DMS53 (cell line): Measurements from ENCODE around the gene PIAS4.

Source experiments
- DNase-seq: peaks from one replicate; lab custom pipeline; 2025; lab: John Stamatoyannopoulos, UW

The PIAS4 gene

GRCh38 chr19:4023600-4024398 is 16.3 kb downstream of the PIAS4 start:
- no peak for DNase-seq

- DNase-seq: no peak
These were observed 17.8 kb downstream of the PIAS4 start for GRCh38 chr19:4025317-4025716.

GRCh38 chr19:4027146-4027545 is 19.6 kb downstream of the PIAS4 start:
- no peak for DNase-seq

- no peak for DNase-seq
These were observed 21.1 kb downstream of the PIAS4 start for GRCh38 chr19:4028334-4029246.

- no peak for DNase-seq
These were observed 21.7 kb downstream of the PIAS4 start for GRCh38 chr19:4029247-4029614.

- DNase-seq: no peak
These were observed 23.0 kb downstream of the PIAS4 start for GRCh38 chr19:4030552-4030951.

- DNase-seq: no peak
These were observed 23.4 kb downstream of the PIAS4 start for GRCh38 chr19:4030981-4031380.

- no peak for DNase-seq
These were observed 23.9 kb downstream of the PIAS4 start for GRCh38 chr19:4031420-4031819.

GRCh38 chr19:4032436-4032835 is 24.9 kb downstream of the PIAS4 start:
- no peak for DNase-seq

- DNase-seq: no peak
These were observed 25.8 kb downstream of the PIAS4 start for GRCh38 chr19:4033028-4033956.

- no peak for DNase-seq
These were observed 26.8 kb downstream of the PIAS4 start for GRCh38 chr19:4034048-4035017.

GRCh38 chr19:4035018-4035566 is 27.6 kb downstream of the PIAS4 start:
- no peak for DNase-seq

- DNase-seq: no peak
These were observed 28.0 kb downstream of the PIAS4 start for GRCh38 chr19:4035582-4035981.

GRCh38 chr19:4036576-4037300 is 29.2 kb downstream of the PIAS4 start:
- DNase-seq: no peak

GRCh38 chr19:4037301-4037949 is 29.9 kb downstream of the PIAS4 start:
- no peak for DNase-seq

- DNase-seq: no peak
These were observed 30.5 kb downstream of the PIAS4 start for GRCh38 chr19:4038057-4038456.

GRCh38 chr19:4038661-4039423 is 31.3 kb downstream of the PIAS4 start:
- DNase-seq: no peak

GRCh38 chr19:4042064-4042730 is 34.7 kb downstream of the PIAS4 start:
- DNase-seq: no peak
